GM12864 (cell line): ENCODE data around the gene C11orf86.
A peak's percentile ranks its signal among the peaks of the same experiment; 100 is the strongest.
"Not testable (repeated sequence)": the region's sequence is repeated elsewhere in the genome, so short reads cannot be mapped to it uniquely, and the experiment has no call there.

ENCODE experiments used
- DNase-seq: peaks from one replicate; pipeline ENCODE4 v3.0.0-alpha.2; 2011; ENCODE audit warnings: low read depth
- H3K4me3 ChIP-seq: 2 replicates; pipeline ENCODE4 v1.5.1; 2011; ENCODE audit warnings: mild to moderate bottlenecking, low read depth, low read length, control low read depth
- CTCF ChIP-seq: IDR thresholded peaks from 2 replicates; pipeline ENCODE4 v1.5.1; 2011; ENCODE audit warnings: low read depth, mild to moderate bottlenecking, moderate library complexity, low read length, control low read depth, inconsistent platforms; ENCODE audit errors: missing control alignments

C11orf86 gene

DNA sequence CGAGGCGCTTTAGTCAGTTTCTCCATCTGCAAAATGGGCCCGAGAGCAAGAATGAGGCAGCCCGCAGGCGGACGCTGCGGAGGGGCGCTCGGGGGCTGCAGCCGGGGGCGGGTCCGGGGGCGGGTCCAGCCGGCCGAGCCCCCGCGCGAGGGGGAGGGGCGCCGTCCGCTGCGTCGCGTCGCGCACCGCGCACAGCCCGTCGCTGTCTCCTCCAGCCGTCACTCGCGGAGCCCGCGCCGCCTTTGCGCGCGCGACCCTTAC lies 17.2 kb upstream of the C11orf86 start:
- no peak for DNase-seq
- no peak for TF ChIP-seq CTCF
- peak overlapping the region; percentile 59 for H3K4me3 ChIP-seq

GRCh38 chr11:66958232-66958955 lies 16.7 kb upstream of the C11orf86 start, which contains the start of gene PC:
TSS of gene PC (minus strand) at chr11:66958383. CDS start at chr11:66872159, 86,224 bp downstream.
- peak within 1 kb of the TSS; percentile 59 for H3K4me3 ChIP-seq
- peak; percentile 96 for DNase-seq
- no peak for TF ChIP-seq CTCF

DNA sequence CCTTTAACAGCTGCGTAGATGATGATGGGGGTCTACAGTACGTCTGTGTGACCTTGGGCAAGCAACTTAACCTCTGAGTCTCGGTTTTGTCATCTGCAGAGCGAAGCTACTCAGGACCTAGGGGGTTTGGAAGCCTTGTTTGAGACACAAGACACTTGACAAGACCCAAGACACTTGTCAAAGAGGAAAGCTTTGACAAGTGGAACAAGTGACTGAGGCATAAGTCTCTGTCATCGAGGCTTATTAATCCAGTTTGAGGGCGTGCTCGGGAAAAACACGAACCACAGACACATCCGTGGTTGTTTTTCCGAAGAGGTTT lies 16.2 kb upstream of the C11orf86 start:
- H3K4me3 ChIP-seq, result peak overlapping the region; percentile 40
- TF ChIP-seq CTCF, result no peak
- no peak for DNase-seq

- not testable (repeated sequence) for DNase-seq, H3K4me3 ChIP-seq
Observed at GRCh38 chr11:66961691-66962213, 13.4 kb upstream of the C11orf86 start.

DNA sequence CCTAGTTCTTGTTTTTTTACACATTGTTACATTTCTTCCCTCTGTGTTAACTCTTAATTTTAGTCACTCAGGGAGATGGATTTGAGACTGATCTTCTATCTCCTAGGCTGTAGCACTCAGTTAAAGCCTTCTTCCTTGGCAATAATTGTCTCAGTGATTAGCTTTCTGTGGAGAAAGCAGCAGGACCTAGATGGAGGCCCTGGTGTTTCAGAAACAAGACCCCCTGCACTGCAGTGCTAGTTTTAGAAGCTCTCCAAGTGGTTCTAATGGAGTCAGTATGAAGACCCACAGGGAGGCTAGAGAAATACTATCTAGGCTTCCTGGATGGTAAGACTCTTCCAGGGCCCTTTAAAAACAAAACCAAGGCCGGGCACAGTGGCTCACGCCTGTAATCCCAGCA lies 12.9 kb upstream of the C11orf86 start:
- TF ChIP-seq CTCF, result no peak
- H3K4me3 ChIP-seq, result no peak overlapping the region
- no peak for DNase-seq

GRCh38 chr11:66962801-66963200 lies 12.3 kb upstream of the C11orf86 start:
- TF ChIP-seq CTCF, result no peak
- no peak overlapping the region for H3K4me3 ChIP-seq
- DNase-seq, result no peak

- DNase-seq, result no peak
- no peak for TF ChIP-seq CTCF
- H3K4me3 ChIP-seq, result no peak overlapping the region
Observed at GRCh38 chr11:66964495-66964894, 10.6 kb upstream of the C11orf86 start.
